ENCODE measurements around the gene THEMIS2. TPM values are rescaled to one million over a fixed set of nuclear protein-coding genes. Genes with fewer than 3 reads are reported as not detected.
A peak's percentile ranks its signal among the peaks of the same experiment; 100 is the strongest.

The THEMIS2 gene
- total and polyA plus RNA-seq, 2 of the 8 experiments (the other 6 are each of a cell fraction or from before 2014, with no cell fraction given): 12.4 to 28.0 TPM

GRCh38 chr1:27872059-27872801 lies at the start of gene THEMIS2 (continued):
- TF ChIP-seq CHD7 (IDR thresholded peaks at IDR 0.05; ENCODE audit: insufficient replicate concordance, low read length) (no peak), YY1 (IDR thresholded peaks at IDR 0.05; ENCODE audit: low read depth, low read length) (no peak), POLR2AphosphoS5 (IDR thresholded peaks at IDR 0.05; ENCODE audit: low read depth, low read length) (peak; percentile 46; the same call in 1 of the 2 replicates), KDM1A (IDR thresholded peaks at IDR 0.05; ENCODE audit: borderline replicate concordance, low read length) (no peak), E2F6 (IDR thresholded peaks at IDR 0.05) (no peak; the same call in 1 of the 2 replicates), JUN (IDR thresholded peaks at IDR 0.05; ENCODE audit: low read depth, low read length) (no peak), KDM4A (IDR thresholded peaks at IDR 0.05; ENCODE audit: low read depth, low read length, severe bottlenecking) (peak; percentile 68), SIRT6 (IDR thresholded peaks at IDR 0.05; ENCODE audit: low read length) (no peak), SRF (IDR thresholded peaks at IDR 0.05; ENCODE audit: low read depth, low read length) (no peak), TAF1 (IDR thresholded peaks at IDR 0.05; ENCODE audit: low read depth, low read length) (peak; percentile 64), POLR2A (IDR thresholded peaks at IDR 0.05; ENCODE audit: control extremely low read depth in 1 of 2, low read depth in 2 of 2, low read length in 2 of 2) (peak in 1 of 2 experiments; percentile 24; a peak in 1 of 3 replicates)
